GM23338 (cell line): ENCODE results near the gene SLC25A42. TPM values are rescaled to one million over a fixed set of nuclear protein-coding genes. Genes with fewer than 3 reads are reported as not detected.

Experiments
- ATAC-seq: fragments of 200-7000 bp; cut with Tn5 transposase; 3 replicates; pipeline ENCODE4 v1.9.1; 2020
- DNase-seq: peaks from one replicate; pipeline ENCODE4 v3.0.0-alpha.2; 2015; ENCODE audit warnings: low spot score
- H2AFZ ChIP-seq: fragments of 200-600 bp; sonication (generic); 2 replicates; pipeline ENCODE4 v1.8.0; 2016; ENCODE audit warnings: antibody characterized with exemption, mild to moderate bottlenecking, moderate library complexity
- H3F3A ChIP-seq: fragments of 200-600 bp; sonication (generic); replicated peaks from 2 replicates; pipeline ENCODE4 v1.8.0; 2017; ENCODE audit warnings: antibody characterized with exemption, mixed run types, low read depth
- H3K27ac ChIP-seq: fragments of 200-600 bp; sonication (generic); 2 replicates; pipeline ENCODE4 v1.6.1; 2016; ENCODE audit warnings: low read depth
- H3K27me3 ChIP-seq: fragments of 200-600 bp; sonication (generic); 2 replicates; pipeline ENCODE4 v1.8.0; 2016; ENCODE audit warnings: mild to moderate bottlenecking, mixed run types, moderate library complexity; ENCODE audit not compliant: insufficient read depth
- H3K36me3 ChIP-seq: fragments of 200-600 bp; sonication (generic); 2 replicates; pipeline ENCODE4 v1.8.0; 2016; ENCODE audit warnings: mild to moderate bottlenecking; ENCODE audit not compliant: insufficient read depth
- H3K4me1 ChIP-seq: fragments of 200-600 bp; sonication (generic); 2 replicates; pipeline ENCODE4 v1.8.0; 2016; ENCODE audit warnings: mild to moderate bottlenecking, moderate library complexity; ENCODE audit not compliant: insufficient read depth
- H3K4me2 ChIP-seq: fragments of 200-600 bp; sonication (generic); 2 replicates; pipeline ENCODE4 v1.7.1; 2017; ENCODE audit warnings: mixed run types
- H3K4me3 ChIP-seq: fragments of 200-600 bp; sonication (generic); 2 replicates; pipeline ENCODE4 v1.6.1; 2016; ENCODE audit warnings: mixed run types
- H3K79me2 ChIP-seq: fragments of 200-600 bp; sonication (generic); replicated peaks from 2 replicates; pipeline ENCODE4 v1.8.0; 2017; ENCODE audit warnings: mild to moderate bottlenecking; ENCODE audit not compliant: insufficient read depth
- H3K9me2 ChIP-seq: fragments of 200-600 bp; sonication (generic); 2 replicates; pipeline ENCODE4 v1.8.0; 2017; ENCODE audit not compliant: insufficient read depth
- H4K20me1 ChIP-seq: fragments of 200-600 bp; sonication (generic); replicated peaks from 2 replicates; pipeline ENCODE4 v1.8.0; 2017; ENCODE audit warnings: mild to moderate bottlenecking; ENCODE audit not compliant: insufficient read depth
- H3K27ac Mint-ChIP-seq: 2 replicates; pipeline ENCODE4 v1.8.0; 2020; ENCODE audit warnings: inconsistent platforms, mild to moderate bottlenecking, moderate library complexity, mixed read lengths
- H3K27me3 Mint-ChIP-seq: 3 replicates; pipeline ENCODE4 v1.8.0; 2022; ENCODE audit warnings: low read depth, mild to moderate bottlenecking, moderate library complexity, mixed read lengths, inconsistent platforms; ENCODE audit not compliant: insufficient read depth, poor library complexity
- H3K36me3 Mint-ChIP-seq: 3 replicates; pipeline ENCODE4 v1.8.0; 2021; ENCODE audit warnings: low read depth, mild to moderate bottlenecking, inconsistent platforms, moderate library complexity, mixed read lengths
- H3K4me1 Mint-ChIP-seq: 3 replicates; pipeline ENCODE4 v1.8.0; 2020; ENCODE audit warnings: mild to moderate bottlenecking, inconsistent platforms, mixed read lengths
- H3K4me3 Mint-ChIP-seq: 3 replicates; pipeline ENCODE4 v1.8.0; 2021; ENCODE audit warnings: moderate library complexity, mild to moderate bottlenecking, inconsistent platforms, mixed read lengths
- H3K9me3 Mint-ChIP-seq: 3 replicates; pipeline ENCODE4 v1.8.0; 2020; ENCODE audit warnings: moderate library complexity, mild to moderate bottlenecking, inconsistent platforms, mixed read lengths
- JUNB ChIP-seq: IDR thresholded peaks from one replicate; pipeline ENCODE4 v1.6.1; 2016; ENCODE audit warnings: antibody characterized with exemption; ENCODE audit not compliant: unreplicated experiment
- NANOG ChIP-seq: IDR thresholded peaks from 2 replicates; pipeline ENCODE4 v1.6.1; 2016; ENCODE audit warnings: antibody characterized with exemption, borderline replicate concordance
- POLR2AphosphoS5 ChIP-seq: IDR thresholded peaks from 2 replicates; pipeline ENCODE4 v1.6.1; 2016; ENCODE audit warnings: antibody characterized with exemption, low read depth
- polyA plus RNA-seq: library from polyadenylated mRNA; unstranded; fragments of >200 nt; fragmentation: Nextera tagmentation; extraction: Ambion mirVana; gene quantifications from 2 replicates; pipeline ENCODE4 v1.2.1, GENCODE V29; 2016
- total RNA-seq: library from RNA; depleted of rRNA; stranded (reverse); fragments of >200 nt; shearing (Covaris generic); gene quantifications from 2 replicates; pipeline ENCODE4 v1.2.3, GENCODE V29; 2014; rRNA removed
- TF ChIP-seq, protein P1 (sequence below): IDR thresholded peaks from 2 replicates; pipeline ENCODE4 v1.6.1; 2016; ENCODE audit warnings: antibody characterized with exemption

SLC25A42 gene
- total and polyA plus RNA-seq, 2 experiments from 2014 or later, result 7.3 to 7.6 TPM

- Histone ChIP-seq H3K36me3 (no peaks in the 10 kb centered on the region), H3K4me3 (peak overlapping the region; percentile 38; the same call in 1 of the 2 replicates), H3F3A (0 out of 2 replicates have a peak, but pooled peaks cover 4% of the 10 kb centered on the region), H4K20me1 (no peaks in the 10 kb centered on the region), H3K79me2 (no peaks in the 10 kb centered on the region), H3K4me2 (peak overlapping the region; percentile 78), H3K27ac (peak overlapping the region; percentile 93), H3K4me1 (peaks cover 16% of the 10 kb centered on the region), H3K9me2 (no peaks in the 10 kb centered on the region), H3K27me3 (no peaks in the 10 kb centered on the region), H2AFZ (peak overlapping the region; percentile 43; the same call in 1 of the 2 replicates)
- peaks cover 20% of the 10 kb centered on the region for H3K4me1 Mint-ChIP-seq
- H3K36me3 Mint-ChIP-seq, result peaks cover 18% of the 10 kb centered on the region
- DNase-seq (peak; percentile 83), ATAC-seq (peak; percentile 78)
- H3K9me3 Mint-ChIP-seq, result peaks cover 3% of the 10 kb centered on the region
- TF ChIP-seq, protein P1, sequence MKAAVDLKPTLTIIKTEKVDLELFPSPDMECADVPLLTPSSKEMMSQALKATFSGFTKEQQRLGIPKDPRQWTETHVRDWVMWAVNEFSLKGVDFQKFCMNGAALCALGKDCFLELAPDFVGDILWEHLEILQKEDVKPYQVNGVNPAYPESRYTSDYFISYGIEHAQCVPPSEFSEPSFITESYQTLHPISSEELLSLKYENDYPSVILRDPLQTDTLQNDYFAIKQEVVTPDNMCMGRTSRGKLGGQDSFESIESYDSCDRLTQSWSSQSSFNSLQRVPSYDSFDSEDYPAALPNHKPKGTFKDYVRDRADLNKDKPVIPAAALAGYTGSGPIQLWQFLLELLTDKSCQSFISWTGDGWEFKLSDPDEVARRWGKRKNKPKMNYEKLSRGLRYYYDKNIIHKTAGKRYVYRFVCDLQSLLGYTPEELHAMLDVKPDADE, result peak; percentile 26; the same call in 1 of the 2 replicates
- peak; percentile 62 for TF ChIP-seq POLR2AphosphoS5
- no peak for TF ChIP-seq NANOG
- TF ChIP-seq JUNB, result no peak
- H3K27me3 Mint-ChIP-seq, result peaks cover 12% of the 10 kb centered on the region
- H3K4me3 Mint-ChIP-seq, result no peak overlapping the region
- H3K27ac Mint-ChIP-seq, result peak overlapping the region; percentile 84
Observed at GRCh38 chr19:19160461-19161035, 96.8 kb downstream of the SLC25A42 start.

DNA sequence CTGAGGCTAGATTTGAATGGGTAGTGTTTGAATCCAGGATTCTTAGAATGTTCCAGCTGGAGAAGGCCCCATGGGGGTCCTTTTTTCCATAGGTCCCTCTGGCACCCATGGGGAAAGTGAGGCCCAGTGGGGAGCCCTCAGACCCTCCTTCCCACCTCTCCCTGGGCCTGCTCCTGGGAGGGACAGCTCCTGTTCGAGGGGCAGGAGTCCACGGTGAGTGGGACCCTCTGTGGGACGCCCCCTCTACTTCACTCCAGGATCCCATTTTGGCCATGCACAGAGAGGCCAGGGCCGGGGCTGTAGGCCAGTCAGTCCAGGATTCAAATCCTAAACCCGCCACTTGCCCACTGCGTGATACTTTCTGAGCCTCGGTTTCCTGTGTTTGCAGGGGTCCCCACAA is 98.7 kb downstream of the SLC25A42 start:
- DNase-seq, result no peak
- no peak overlapping the region for H3K4me3 Mint-ChIP-seq
- ATAC-seq, result no peak
- Histone ChIP-seq H4K20me1 (no peaks in the 10 kb centered on the region), H2AFZ (no peak overlapping the region), H3F3A (0 out of 2 replicates have a peak, but pooled peaks cover 1% of the 10 kb centered on the region), H3K4me1 (peaks cover 16% of the 10 kb centered on the region), H3K9me2 (no peaks in the 10 kb centered on the region), H3K36me3 (no peaks in the 10 kb centered on the region), H3K4me2 (no peak overlapping the region), H3K27me3 (no peaks in the 10 kb centered on the region), H3K4me3 (no peak overlapping the region), H3K79me2 (no peaks in the 10 kb centered on the region), H3K27ac (no peak overlapping the region)
- TF ChIP-seq, protein P1, result no peak
- H3K27ac Mint-ChIP-seq, result no peak overlapping the region
- H3K36me3 Mint-ChIP-seq, result peaks cover 4% of the 10 kb centered on the region; the same call in 1 of the 3 replicates
- H3K27me3 Mint-ChIP-seq, result peaks cover 14% of the 10 kb centered on the region
- H3K9me3 Mint-ChIP-seq, result peaks cover 3% of the 10 kb centered on the region
- peaks cover 15% of the 10 kb centered on the region for H3K4me1 Mint-ChIP-seq

Other genes starting within 250 kb of the SLC25A42 start
- 81.9 and 138 TPM in 2 replicates for gene UPF1, start 232.0 kb upstream of the SLC25A42 start, total RNA-seq
- gene UPF1, start 232.0 kb upstream of the SLC25A42 start, polyA plus RNA-seq, result 13.8 and 14.3 TPM in 2 replicates
- 11.1 and 11.7 TPM in 2 replicates for gene CERS1, start 167.8 kb upstream of the SLC25A42 start, total RNA-seq
- gene CERS1, start 167.8 kb upstream of the SLC25A42 start, polyA plus RNA-seq, result 12.2 and 15.9 TPM in 2 replicates
- 235 and 263 TPM in 2 replicates for gene COPE, start 144.6 kb upstream of the SLC25A42 start, total RNA-seq
- 263 and 269 TPM in 2 replicates for gene COPE, start 144.6 kb upstream of the SLC25A42 start, polyA plus RNA-seq
- gene DDX49, start 144.3 kb upstream of the SLC25A42 start, total RNA-seq, result 49.6 and 75.3 TPM in 2 replicates
- gene DDX49, start 144.3 kb upstream of the SLC25A42 start, polyA plus RNA-seq, result 40.2 and 44.2 TPM in 2 replicates
- gene HOMER3, start 122.8 kb upstream of the SLC25A42 start, total RNA-seq, result 23.5 and 38.4 TPM in 2 replicates
- gene HOMER3, start 122.8 kb upstream of the SLC25A42 start, polyA plus RNA-seq, result 16.7 and 18.0 TPM in 2 replicates
- 86.5 and 102 TPM in 2 replicates for gene SUGP2, start 30.5 kb upstream of the SLC25A42 start, total RNA-seq
- gene SUGP2, start 30.5 kb upstream of the SLC25A42 start, polyA plus RNA-seq, result 99.3 and 109 TPM in 2 replicates
- gene ARMC6, start 30.4 kb upstream of the SLC25A42 start, total RNA-seq, result 95.1 and 112 TPM in 2 replicates
- 40.9 and 45.0 TPM in 2 replicates for gene ARMC6, start 30.4 kb upstream of the SLC25A42 start, polyA plus RNA-seq
- gene TMEM161A, start 74.5 kb downstream of the SLC25A42 start, total RNA-seq, result 59.3 and 59.5 TPM in 2 replicates
- 38.0 and 38.9 TPM in 2 replicates for gene TMEM161A, start 74.5 kb downstream of the SLC25A42 start, polyA plus RNA-seq
- 3.0 and 8.3 TPM in 2 replicates for gene MEF2B, start 106.3 kb downstream of the SLC25A42 start, total RNA-seq
- 7.4 and 8.1 TPM in 2 replicates for gene MEF2B, start 106.3 kb downstream of the SLC25A42 start, polyA plus RNA-seq
- gene BORCS8, start 128.2 kb downstream of the SLC25A42 start, total RNA-seq, result 16.4 and 18.8 TPM in 2 replicates
- gene BORCS8, start 128.2 kb downstream of the SLC25A42 start, polyA plus RNA-seq, result 13.8 and 15.1 TPM in 2 replicates
- 54.3 and 58.1 TPM in 2 replicates for gene RFXANK, start 128.3 kb downstream of the SLC25A42 start, total RNA-seq
- gene RFXANK, start 128.3 kb downstream of the SLC25A42 start, polyA plus RNA-seq, result 124 and 129 TPM in 2 replicates
- gene NR2C2AP, start 139.4 kb downstream of the SLC25A42 start, total RNA-seq, result 14.4 and 14.6 TPM in 2 replicates
- 25.7 and 27.6 TPM in 2 replicates for gene NR2C2AP, start 139.4 kb downstream of the SLC25A42 start, polyA plus RNA-seq
- 8.0 and 9.4 TPM in 2 replicates for gene NCAN, start 148.0 kb downstream of the SLC25A42 start, total RNA-seq
- 1.8 and 2.2 TPM in 2 replicates for gene NCAN, start 148.0 kb downstream of the SLC25A42 start, polyA plus RNA-seq
- gene TM6SF2, start 209.3 kb downstream of the SLC25A42 start, total RNA-seq, result 2.6 and 3.9 TPM in 2 replicates
- 4.2 and 4.4 TPM in 2 replicates for gene TM6SF2, start 209.3 kb downstream of the SLC25A42 start, polyA plus RNA-seq